GM12891 (cell line): ENCODE measurements around the gene ZFAND5.

Source experiments
- POLR2A ChIP-seq: IDR thresholded peaks from 2 replicates; pipeline ENCODE4 v1.6.1; 2011; ENCODE audit warnings: low read depth, low read length, control low read depth
- POLR2AphosphoS5 ChIP-seq: IDR thresholded peaks from 2 replicates; pipeline ENCODE4 v1.6.1; 2011; ENCODE audit warnings: low read depth, low read length, control low read depth
- SPI1 ChIP-seq: IDR thresholded peaks from 2 replicates; pipeline ENCODE4 v1.6.1; 2011; ENCODE audit warnings: low read depth, low read length, control low read depth
- TAF1 ChIP-seq: IDR thresholded peaks from 2 replicates; pipeline ENCODE4 v1.6.1; 2011; ENCODE audit warnings: low read depth, low read length, control low read depth

GRCh38 chr9:72304538-72304937 lies 60.5 kb downstream of the ZFAND5 start:
- no peak for TF ChIP-seq POLR2AphosphoS5
- TF ChIP-seq POLR2A: no peak
- no peak for TF ChIP-seq TAF1
- TF ChIP-seq SPI1: no peak
